Keratinocyte (primary cell): ENCODE measurements around the gene TUBB2B.

ENCODE experiments used
- CTCF ChIP-seq, 3 experiments: IDR thresholded peaks in 1 of 3; conservative IDR thresholded peaks in 1 of 3; optimal IDR thresholded peaks in 1 of 3; 2 replicates in 2 of 3; 3 replicates in 1 of 3; pipeline versions ENCODE3 to v1.5.1; 2011; ENCODE audit warnings: low read length in 3 of 3, mild to moderate bottlenecking in 3 of 3, moderate library complexity in 2 of 3, control low read depth in 1 of 3, inconsistent platforms in 1 of 3; ENCODE audit not compliant: insufficient read depth in 2 of 3; ENCODE audit errors: extremely low read depth in 1 of 3
- EZH2 ChIP-seq: IDR thresholded peaks from one replicate; pipeline ENCODE4 v1.6.1; 2012; ENCODE audit warnings: inconsistent platforms, mild to moderate bottlenecking, low read length, moderate library complexity

GRCh38 chr6:3231247-3232016 lies 4.0 kb upstream of the TUBB2B start:
- TF ChIP-seq CTCF (optimal IDR thresholded peaks at IDR 0.05 in 1 of 3, IDR thresholded peaks at IDR 0.05 in 1 of 3, conservative IDR thresholded peaks at IDR 0.05 in 1 of 3; ENCODE audit: extremely low read depth in 1 of 3, insufficient read depth in 2 of 3, low read length in 3 of 3) (no peak), EZH2 (peak; percentile 88)
